HFFc6 (cell line): ENCODE measurements around the gene PALD1. TPM values are rescaled to one million over a fixed set of nuclear protein-coding genes. Genes with fewer than 3 reads are reported as not detected.
A peak's percentile ranks its signal among the peaks of the same experiment; 100 is the strongest.

Source experiments
- DNase-seq: peaks from one replicate; pipeline ENCODE4 v3.0.0-alpha.2; 2018
- H3K27ac Mint-ChIP-seq: 2 replicates; pipeline ENCODE4 v1.8.0; 2020; ENCODE audit warnings: mild to moderate bottlenecking, mixed read lengths
- H3K27me3 Mint-ChIP-seq: 2 replicates; pipeline ENCODE4 v1.8.0; 2021; ENCODE audit warnings: mild to moderate bottlenecking, moderate library complexity, mixed read lengths; ENCODE audit not compliant: insufficient read depth
- H3K36me3 Mint-ChIP-seq: 2 replicates; pipeline ENCODE4 v1.8.0; 2021; ENCODE audit warnings: low read depth, mixed read lengths
- H3K4me1 Mint-ChIP-seq: 2 replicates; pipeline ENCODE4 v1.8.0; 2020; ENCODE audit warnings: low read depth, mixed read lengths
- H3K4me3 Mint-ChIP-seq: 2 replicates; pipeline ENCODE4 v1.8.0; 2020; ENCODE audit warnings: mild to moderate bottlenecking, moderate library complexity, mixed read lengths
- H3K9me3 Mint-ChIP-seq: 2 replicates; pipeline ENCODE4 v1.8.0; 2020; ENCODE audit warnings: mild to moderate bottlenecking, mixed read lengths
- total RNA-seq, 6 experiments: library from RNA; stranded (reverse); fragmentation: NEBNext Ultra II Directional; extraction: Animal tissue kit (Norgen Biotek cat#: 25700); gene quantifications; 2 replicates in 1 of 6; 3 replicates in 5 of 6; pipeline ENCODE4 v1.2.3, GENCODE V29; 2021
- TF ChIP-seq, protein P1 (sequence below): fragments of 200-600 bp; sonication (generic); IDR thresholded peaks from 2 replicates; pipeline ENCODE4 v1.5.0; 2021; ENCODE audit warnings: antibody characterized with exemption, mild to moderate bottlenecking

Gene PALD1
- total RNA-seq, 6 experiments from 2014 or later: not detected

DNA sequence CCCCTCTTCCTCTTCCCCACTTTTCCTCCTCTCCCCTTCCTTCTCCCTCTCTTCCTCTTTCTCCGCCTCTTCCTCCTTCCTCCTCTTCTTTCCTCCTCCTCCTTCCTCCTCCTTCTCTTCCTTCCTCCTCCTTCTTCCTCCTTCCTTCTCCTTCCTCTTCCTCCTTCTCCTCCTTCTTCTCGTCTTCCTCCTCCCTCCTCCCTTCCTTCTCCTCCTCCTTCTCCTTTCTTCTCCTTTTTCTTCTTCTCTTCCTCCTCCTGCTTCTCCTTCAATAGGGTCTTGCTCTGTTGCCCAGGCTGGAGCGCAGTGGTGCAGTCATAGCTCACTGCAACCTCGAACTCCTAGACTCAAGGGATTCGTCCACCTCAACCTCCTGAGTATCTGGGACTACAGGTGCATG is 56.9 kb downstream of the PALD1 start:
- no peak overlapping the region for H3K4me3 Mint-ChIP-seq
- no peak overlapping the region for H3K27ac Mint-ChIP-seq
- H3K27me3 Mint-ChIP-seq: peaks cover 32% of the 10 kb centered on the region
- DNase-seq: no peak
- no peaks in the 10 kb centered on the region for H3K9me3 Mint-ChIP-seq
- H3K36me3 Mint-ChIP-seq: no peaks in the 10 kb centered on the region
- no peaks in the 10 kb centered on the region for H3K4me1 Mint-ChIP-seq
- TF ChIP-seq, protein P1, sequence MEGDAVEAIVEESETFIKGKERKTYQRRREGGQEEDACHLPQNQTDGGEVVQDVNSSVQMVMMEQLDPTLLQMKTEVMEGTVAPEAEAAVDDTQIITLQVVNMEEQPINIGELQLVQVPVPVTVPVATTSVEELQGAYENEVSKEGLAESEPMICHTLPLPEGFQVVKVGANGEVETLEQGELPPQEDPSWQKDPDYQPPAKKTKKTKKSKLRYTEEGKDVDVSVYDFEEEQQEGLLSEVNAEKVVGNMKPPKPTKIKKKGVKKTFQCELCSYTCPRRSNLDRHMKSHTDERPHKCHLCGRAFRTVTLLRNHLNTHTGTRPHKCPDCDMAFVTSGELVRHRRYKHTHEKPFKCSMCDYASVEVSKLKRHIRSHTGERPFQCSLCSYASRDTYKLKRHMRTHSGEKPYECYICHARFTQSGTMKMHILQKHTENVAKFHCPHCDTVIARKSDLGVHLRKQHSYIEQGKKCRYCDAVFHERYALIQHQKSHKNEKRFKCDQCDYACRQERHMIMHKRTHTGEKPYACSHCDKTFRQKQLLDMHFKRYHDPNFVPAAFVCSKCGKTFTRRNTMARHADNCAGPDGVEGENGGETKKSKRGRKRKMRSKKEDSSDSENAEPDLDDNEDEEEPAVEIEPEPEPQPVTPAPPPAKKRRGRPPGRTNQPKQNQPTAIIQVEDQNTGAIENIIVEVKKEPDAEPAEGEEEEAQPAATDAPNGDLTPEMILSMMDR: no peak

DNA sequence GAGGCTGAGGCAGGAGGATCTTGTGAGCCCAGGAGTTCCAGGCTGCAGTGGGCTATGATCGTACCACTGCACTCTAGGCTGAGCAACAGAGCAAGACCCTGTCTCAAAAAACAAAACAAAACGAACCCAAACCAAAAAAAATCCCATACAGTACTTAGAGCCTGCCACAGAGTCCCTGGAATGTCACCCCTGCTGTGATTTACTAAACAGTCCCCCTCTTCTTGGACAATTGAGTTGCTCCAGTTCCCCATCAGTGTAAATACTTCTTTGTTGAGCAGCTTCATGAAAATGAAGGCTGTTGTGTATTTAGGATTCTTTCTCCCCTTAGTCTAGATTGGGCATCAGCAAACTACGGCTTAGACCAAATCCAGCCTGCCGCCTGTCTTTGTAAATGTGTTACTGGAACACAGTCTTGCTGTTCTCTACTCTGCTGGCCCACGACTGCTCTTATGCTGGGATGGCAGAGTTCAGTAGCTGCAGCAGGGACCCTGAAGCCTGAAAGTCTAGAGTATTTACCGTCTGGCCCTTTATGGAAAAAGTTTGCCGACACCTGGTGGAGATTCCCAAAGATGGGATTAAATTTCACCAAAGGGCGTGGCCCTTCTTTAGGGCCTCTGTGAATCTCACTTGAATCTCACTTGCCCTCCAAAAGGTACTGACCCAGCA is 57.8 kb downstream of the PALD1 start:
- H3K27ac Mint-ChIP-seq: no peak overlapping the region
- no peaks in the 10 kb centered on the region for H3K9me3 Mint-ChIP-seq
- DNase-seq: no peak
- H3K4me3 Mint-ChIP-seq: no peak overlapping the region
- H3K27me3 Mint-ChIP-seq: peaks cover 32% of the 10 kb centered on the region
- H3K4me1 Mint-ChIP-seq: no peaks in the 10 kb centered on the region
- H3K36me3 Mint-ChIP-seq: no peaks in the 10 kb centered on the region
- TF ChIP-seq, protein P1: no peak

DNA sequence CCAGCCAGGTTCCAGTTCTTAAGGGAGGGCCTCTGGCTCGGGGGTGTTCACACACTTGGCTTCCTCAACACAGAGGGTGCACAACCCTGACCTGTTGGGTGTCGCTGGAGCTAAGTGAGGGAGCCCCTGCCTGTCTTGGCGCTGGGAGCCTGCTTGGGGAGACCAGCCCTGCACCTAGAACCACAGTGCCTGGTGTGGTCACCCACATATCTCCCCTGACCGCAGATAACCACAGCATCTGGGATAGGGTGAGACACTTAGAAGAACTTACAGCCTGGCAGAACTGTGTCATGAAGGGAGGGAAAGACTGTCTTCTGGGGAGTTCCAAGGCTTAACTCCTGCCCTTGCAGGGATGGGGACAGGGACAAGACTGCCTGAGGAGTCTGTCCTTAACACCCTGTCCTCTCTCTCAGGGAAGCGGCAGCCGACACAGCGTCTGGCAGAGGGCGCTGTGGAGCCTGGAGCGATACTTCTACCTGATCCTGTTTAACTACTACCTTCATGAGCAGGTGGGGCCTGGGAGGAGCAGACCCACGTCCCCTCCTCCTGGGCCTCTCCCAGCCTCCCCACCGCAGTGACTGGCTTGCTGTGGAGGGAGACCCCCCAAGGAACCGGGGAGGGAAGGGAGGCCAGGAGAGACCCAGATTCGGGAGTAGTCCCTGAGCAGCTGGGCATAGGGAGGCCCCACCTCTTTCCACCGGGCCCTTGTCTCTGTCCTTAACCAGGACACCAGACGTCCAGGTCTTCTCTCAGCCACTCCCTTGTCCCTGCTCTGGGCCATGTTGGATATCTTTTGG is 59.0 kb downstream of the PALD1 start:
- no peaks in the 10 kb centered on the region for H3K36me3 Mint-ChIP-seq
- no peak overlapping the region for H3K27ac Mint-ChIP-seq
- peaks cover 37% of the 10 kb centered on the region for H3K27me3 Mint-ChIP-seq
- H3K4me3 Mint-ChIP-seq: no peak overlapping the region
- TF ChIP-seq, protein P1: peak; percentile 55; the same call in 1 of the 2 replicates
- no peaks in the 10 kb centered on the region for H3K9me3 Mint-ChIP-seq
- DNase-seq: no peak
- no peaks in the 10 kb centered on the region for H3K4me1 Mint-ChIP-seq

DNA sequence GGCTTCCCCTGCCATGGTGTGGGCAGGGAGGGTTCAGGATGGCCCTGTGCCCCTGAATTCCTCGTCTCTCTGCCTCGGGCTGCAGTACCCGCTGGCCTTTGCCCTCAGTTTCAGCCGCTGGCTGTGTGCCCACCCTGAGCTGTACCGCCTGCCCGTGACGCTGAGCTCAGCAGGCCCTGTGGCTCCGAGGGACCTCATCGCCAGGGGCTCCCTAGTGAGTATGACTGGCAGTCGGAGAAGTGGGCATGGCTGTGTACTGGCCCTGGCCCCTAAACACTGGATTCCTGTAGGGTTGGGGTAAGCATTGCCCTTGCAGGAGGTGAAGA is 59.6 kb downstream of the PALD1 start:
- DNase-seq: no peak
- no peak overlapping the region for H3K27ac Mint-ChIP-seq
- TF ChIP-seq, protein P1: no peak
- no peak overlapping the region for H3K4me3 Mint-ChIP-seq
- H3K9me3 Mint-ChIP-seq: no peaks in the 10 kb centered on the region
- no peaks in the 10 kb centered on the region for H3K4me1 Mint-ChIP-seq
- H3K36me3 Mint-ChIP-seq: no peaks in the 10 kb centered on the region
- H3K27me3 Mint-ChIP-seq: peaks cover 39% of the 10 kb centered on the region

DNA sequence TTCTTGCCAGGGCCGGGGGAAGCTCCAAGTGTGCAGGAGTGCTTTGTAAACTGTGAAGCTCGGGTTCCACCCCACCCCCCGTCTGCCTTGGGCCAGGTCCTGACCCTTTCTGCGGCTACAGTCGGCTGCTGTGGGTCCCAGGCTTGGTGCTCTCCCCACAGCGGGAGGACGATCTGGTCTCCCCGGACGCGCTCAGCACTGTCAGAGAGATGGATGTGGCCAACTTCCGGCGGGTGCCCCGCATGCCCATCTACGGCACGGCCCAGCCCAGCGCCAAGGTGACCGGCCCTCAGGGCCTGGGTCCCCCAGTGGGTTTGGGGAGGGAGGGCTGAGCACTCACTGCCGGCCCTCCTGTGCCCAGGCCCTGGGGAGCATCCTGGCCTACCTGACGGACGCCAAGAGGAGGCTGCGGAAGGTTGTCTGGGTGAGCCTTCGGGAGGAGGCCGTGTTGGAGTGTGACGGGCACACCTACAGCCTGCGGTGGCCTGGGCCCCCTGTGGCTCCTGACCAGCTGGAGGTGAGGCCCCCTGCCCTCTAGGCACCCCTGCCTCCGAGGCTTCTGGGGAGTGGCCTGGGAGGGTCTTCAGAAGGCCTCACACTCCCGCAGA is 60.3 kb downstream of the PALD1 start:
- H3K36me3 Mint-ChIP-seq: no peaks in the 10 kb centered on the region

More for the DNA sequence above, 60.3 kb downstream of the PALD1 start:
- Mint-ChIP-seq H3K4me3 (no peak overlapping the region), H3K27me3 (peaks cover 38% of the 10 kb centered on the region), H3K9me3 (no peaks in the 10 kb centered on the region), H3K4me1 (no peaks in the 10 kb centered on the region), H3K27ac (no peak overlapping the region)
- DNase-seq: no peak
- TF ChIP-seq, protein P1: no peak
